Measurements from ENCODE around the gene MRPS10.

DNA sequence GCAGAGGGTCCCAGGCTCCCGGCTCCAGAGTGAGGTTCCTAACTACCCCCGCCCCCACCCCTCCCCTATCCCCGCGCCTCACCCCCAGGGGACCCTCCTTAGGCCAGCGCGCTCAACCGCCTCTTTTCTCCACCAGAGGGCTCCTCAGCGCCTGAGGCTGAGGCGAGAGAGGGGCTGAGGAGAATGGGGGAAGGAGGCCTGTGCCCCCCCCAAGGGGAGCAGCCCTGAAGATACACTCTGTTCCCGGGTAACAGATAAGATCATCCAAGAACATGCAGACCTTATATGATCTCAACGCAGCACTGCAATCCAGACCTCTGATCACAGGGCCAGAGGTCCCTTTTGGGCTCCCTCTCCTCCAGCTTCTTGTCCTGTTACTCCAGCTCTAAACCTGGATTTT is 43.3 kb upstream of the MRPS10 start:
- TF ChIP-seq POLR2AphosphoS5 (IDR thresholded peaks at IDR 0.05; ENCODE audit: low read depth, low read length): no peak
- no peak for TF ChIP-seq POLR2A (IDR thresholded peaks at IDR 0.05; ENCODE audit: low read depth, low read length)
